ENCODE measurements around the gene ZNF805.

- TF ChIP-seq POLR2AphosphoS5 (IDR thresholded peaks at IDR 0.05; ENCODE audit: low read depth, low read length) (no peak), ZBTB33 (IDR thresholded peaks at IDR 0.05; ENCODE audit: extremely low read depth, insufficient replicate concordance, low read length) (no peak), RAD21 (IDR thresholded peaks at IDR 0.05; ENCODE audit: low read depth) (no peak), CTCF (IDR thresholded peaks at IDR 0.05 in 2 of 3, conservative IDR thresholded peaks at IDR 0.05 in 1 of 3; ENCODE audit: borderline replicate concordance in 1 of 3, insufficient read depth in 1 of 3, low read depth in 2 of 3, low read length in 2 of 3) (no peak), ZNF274 (IDR thresholded peaks at IDR 0.05; ENCODE audit: low read depth, low read length) (no peak), EZH2phosphoT487 (IDR thresholded peaks at IDR 0.05; ENCODE audit: borderline replicate concordance) (no peak), POLR2A (IDR thresholded peaks at IDR 0.05; ENCODE audit: borderline replicate concordance, extremely low read depth, insufficient read depth, insufficient read length) (no peak), EZH2 (IDR thresholded peaks at IDR 0.05) (no peak)
Measured at GRCh38 chr19:57239982-57240310, 486 bp upstream of the ZNF805 start.

Data from HCT116 (cell line).